ENCODE data around the gene HOXB5.

HOXB5 gene

GRCh38 chr17:48559122-48559839 lies 34.3 kb downstream of the HOXB5 start:
- DNase-seq, result no peak

GRCh38 chr17:48558831-48559121 lies 34.8 kb downstream of the HOXB5 start:
- no peak for DNase-seq

- no peak for DNase-seq
Observed at GRCh38 chr17:48558057-48558830, 35.3 kb downstream of the HOXB5 start.

- DNase-seq, result no peak
Observed at GRCh38 chr17:48556576-48557401, 36.8 kb downstream of the HOXB5 start.

GRCh38 chr17:48556229-48556575 lies 37.4 kb downstream of the HOXB5 start:
- no peak for DNase-seq

GRCh38 chr17:48555258-48556228 lies 38.0 kb downstream of the HOXB5 start:
- DNase-seq, result peak; percentile 60

- no peak for DNase-seq
Observed at GRCh38 chr17:48554412-48555257, 38.9 kb downstream of the HOXB5 start.

- no peak for DNase-seq
Observed at GRCh38 chr17:48553826-48554225, 39.8 kb downstream of the HOXB5 start.

- DNase-seq, result no peak
Observed at GRCh38 chr17:48553190-48553547, 40.4 kb downstream of the HOXB5 start.

- DNase-seq, result no peak
Observed at GRCh38 chr17:48552466-48553189, 41.0 kb downstream of the HOXB5 start.

GRCh38 chr17:48551596-48552465 lies 41.7 kb downstream of the HOXB5 start:
- no peak for DNase-seq

GRCh38 chr17:48551214-48551555 lies 42.4 kb downstream of the HOXB5 start:
- no peak for DNase-seq

GRCh38 chr17:48550502-48551213 lies 42.9 kb downstream of the HOXB5 start:
- DNase-seq, result no peak

GRCh38 chr17:48549914-48550501 lies 43.6 kb downstream of the HOXB5 start:
- no peak for DNase-seq

- DNase-seq, result no peak
Observed at GRCh38 chr17:48549281-48549630, 44.3 kb downstream of the HOXB5 start.

- no peak for DNase-seq
Observed at GRCh38 chr17:48548523-48549280, 44.9 kb downstream of the HOXB5 start.

- peak; percentile 87 for DNase-seq
Observed at GRCh38 chr17:48547808-48548522, 45.6 kb downstream of the HOXB5 start.

Measured in hematopoietic multipotent progenitor cell treated with erythropoietin and hydrocortisone succinate and interleukin-3 and kit ligand, for 6 days (in vitro differentiated cells).